SH-SY5Y (cell line): Measurements from ENCODE around the gene C1D.

Source experiments
- GATA2 ChIP-seq: IDR thresholded peaks from 2 replicates; pipeline ENCODE4 v1.6.1; 2011; ENCODE audit warnings: mild to moderate bottlenecking, low read depth, low read length
- GATA3 ChIP-seq: IDR thresholded peaks from 2 replicates; pipeline ENCODE4 v1.6.1; 2011; ENCODE audit warnings: low read depth, mild to moderate bottlenecking, low read length, moderate library complexity

- TF ChIP-seq GATA2 = no peak
- no peak for TF ChIP-seq GATA3
Observed at GRCh38 chr2:67997903-67998302, 64.9 kb downstream of the C1D start.
